ENCODE results near the gene HK1.

- TF ChIP-seq ZNF324 (tag by site-specific recombination; IDR thresholded peaks at IDR 0.05) (no peak), YY1 (tag by site-specific recombination; IDR thresholded peaks at IDR 0.05) (no peak)
- TF ChIP-seq, protein P1, sequence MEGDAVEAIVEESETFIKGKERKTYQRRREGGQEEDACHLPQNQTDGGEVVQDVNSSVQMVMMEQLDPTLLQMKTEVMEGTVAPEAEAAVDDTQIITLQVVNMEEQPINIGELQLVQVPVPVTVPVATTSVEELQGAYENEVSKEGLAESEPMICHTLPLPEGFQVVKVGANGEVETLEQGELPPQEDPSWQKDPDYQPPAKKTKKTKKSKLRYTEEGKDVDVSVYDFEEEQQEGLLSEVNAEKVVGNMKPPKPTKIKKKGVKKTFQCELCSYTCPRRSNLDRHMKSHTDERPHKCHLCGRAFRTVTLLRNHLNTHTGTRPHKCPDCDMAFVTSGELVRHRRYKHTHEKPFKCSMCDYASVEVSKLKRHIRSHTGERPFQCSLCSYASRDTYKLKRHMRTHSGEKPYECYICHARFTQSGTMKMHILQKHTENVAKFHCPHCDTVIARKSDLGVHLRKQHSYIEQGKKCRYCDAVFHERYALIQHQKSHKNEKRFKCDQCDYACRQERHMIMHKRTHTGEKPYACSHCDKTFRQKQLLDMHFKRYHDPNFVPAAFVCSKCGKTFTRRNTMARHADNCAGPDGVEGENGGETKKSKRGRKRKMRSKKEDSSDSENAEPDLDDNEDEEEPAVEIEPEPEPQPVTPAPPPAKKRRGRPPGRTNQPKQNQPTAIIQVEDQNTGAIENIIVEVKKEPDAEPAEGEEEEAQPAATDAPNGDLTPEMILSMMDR (tag by site-specific recombination; IDR thresholded peaks at IDR 0.05) = no peak
Observed at GRCh38 chr10:69360485-69361302, 82.4 kb downstream of the HK1 start.

All from HEK293 (cell line).